ENCODE measurements around the gene POLR2E. TPM values are rescaled to one million over a fixed set of nuclear protein-coding genes. Genes with fewer than 3 reads are reported as not detected.
"Not testable (repeated sequence)": the region's sequence is repeated elsewhere in the genome, so short reads cannot be mapped to it uniquely, and the experiment has no call there.

POLR2E gene
- total RNA-seq, 2 experiments from 2014 or later = 271 to 282 TPM

GRCh38 chr19:1115646-1116420, 20.7 kb upstream of the POLR2E start:
- H3K9me3 Mint-ChIP-seq = no peaks in the 10 kb centered on the region
- H3K4me3 Mint-ChIP-seq = no peak overlapping the region
- DNase-seq (no peak), ATAC-seq (no peak)
- TF ChIP-seq, protein P1, sequence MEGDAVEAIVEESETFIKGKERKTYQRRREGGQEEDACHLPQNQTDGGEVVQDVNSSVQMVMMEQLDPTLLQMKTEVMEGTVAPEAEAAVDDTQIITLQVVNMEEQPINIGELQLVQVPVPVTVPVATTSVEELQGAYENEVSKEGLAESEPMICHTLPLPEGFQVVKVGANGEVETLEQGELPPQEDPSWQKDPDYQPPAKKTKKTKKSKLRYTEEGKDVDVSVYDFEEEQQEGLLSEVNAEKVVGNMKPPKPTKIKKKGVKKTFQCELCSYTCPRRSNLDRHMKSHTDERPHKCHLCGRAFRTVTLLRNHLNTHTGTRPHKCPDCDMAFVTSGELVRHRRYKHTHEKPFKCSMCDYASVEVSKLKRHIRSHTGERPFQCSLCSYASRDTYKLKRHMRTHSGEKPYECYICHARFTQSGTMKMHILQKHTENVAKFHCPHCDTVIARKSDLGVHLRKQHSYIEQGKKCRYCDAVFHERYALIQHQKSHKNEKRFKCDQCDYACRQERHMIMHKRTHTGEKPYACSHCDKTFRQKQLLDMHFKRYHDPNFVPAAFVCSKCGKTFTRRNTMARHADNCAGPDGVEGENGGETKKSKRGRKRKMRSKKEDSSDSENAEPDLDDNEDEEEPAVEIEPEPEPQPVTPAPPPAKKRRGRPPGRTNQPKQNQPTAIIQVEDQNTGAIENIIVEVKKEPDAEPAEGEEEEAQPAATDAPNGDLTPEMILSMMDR (IDR thresholded peaks at IDR 0.05) = no peak
- ChIA-PET CTCF (interaction anchor here (1.3 kb wide), 1 partner anchor 79 kb away, joined by 3 read pairs; no protein-coding TSS in a partner anchor), POLR2A (interaction anchor here (1.3 to 2.6 kb wide), 3 partner anchors 8 to 15 kb away, joined by 3 to 11 read pairs (median 6); no protein-coding TSS in a partner anchor)
- H3K27me3 Mint-ChIP-seq = no peaks in the 10 kb centered on the region
- peaks cover 5% of the 10 kb centered on the region for H3K4me1 Mint-ChIP-seq (ENCODE audit: low read depth)
- intact Hi-C loops (cut with micrococcal nuclease) = no loop called here
- no peak overlapping the region for H3K27ac Mint-ChIP-seq
- H3K36me3 Mint-ChIP-seq (ENCODE audit: low read depth) = peaks cover 2% of the 10 kb centered on the region

DNA sequence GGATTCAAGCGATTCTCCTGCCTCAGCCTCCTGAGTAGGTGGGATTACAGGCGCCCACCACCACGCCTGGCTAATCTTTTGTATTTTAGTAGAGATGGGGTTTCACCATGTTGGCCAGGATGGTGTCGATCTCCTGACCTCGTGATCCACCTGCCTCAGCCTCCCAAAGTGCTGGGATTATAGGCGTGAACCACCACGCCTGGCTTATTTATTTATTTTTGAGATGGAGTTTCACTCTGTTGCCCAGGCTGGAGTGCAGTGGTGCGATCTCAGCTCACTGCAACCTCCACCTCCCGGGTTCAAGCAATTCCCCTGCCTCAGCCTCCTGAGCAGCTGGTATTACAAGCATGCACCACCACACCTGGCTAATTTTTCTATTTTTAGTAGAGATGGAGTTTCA, 19.6 kb upstream of the POLR2E start:
- ChIA-PET POLR2A (interaction anchor here (2.6 to 3.8 kb wide), 2 partner anchors 9 to 16 kb away, joined by 11 to 29 read pairs; no protein-coding TSS in a partner anchor), CTCF (interaction anchor here (2.6 to 4.3 kb wide), 2 partner anchors 79 to 129 kb away, joined by 9 to 37 read pairs; no protein-coding TSS in a partner anchor)
- not testable (repeated sequence) for H3K36me3 Mint-ChIP-seq (ENCODE audit: low read depth); H3K4me3 Mint-ChIP-seq; DNase-seq; H3K9me3 Mint-ChIP-seq; H3K27me3 Mint-ChIP-seq; ATAC-seq; H3K4me1 Mint-ChIP-seq (ENCODE audit: low read depth); H3K27ac Mint-ChIP-seq
- intact Hi-C loops (cut with micrococcal nuclease) = loop anchor here (5.0 kb wide), 1 partner anchor 78 kb away; no protein-coding TSS in a partner anchor

DNA sequence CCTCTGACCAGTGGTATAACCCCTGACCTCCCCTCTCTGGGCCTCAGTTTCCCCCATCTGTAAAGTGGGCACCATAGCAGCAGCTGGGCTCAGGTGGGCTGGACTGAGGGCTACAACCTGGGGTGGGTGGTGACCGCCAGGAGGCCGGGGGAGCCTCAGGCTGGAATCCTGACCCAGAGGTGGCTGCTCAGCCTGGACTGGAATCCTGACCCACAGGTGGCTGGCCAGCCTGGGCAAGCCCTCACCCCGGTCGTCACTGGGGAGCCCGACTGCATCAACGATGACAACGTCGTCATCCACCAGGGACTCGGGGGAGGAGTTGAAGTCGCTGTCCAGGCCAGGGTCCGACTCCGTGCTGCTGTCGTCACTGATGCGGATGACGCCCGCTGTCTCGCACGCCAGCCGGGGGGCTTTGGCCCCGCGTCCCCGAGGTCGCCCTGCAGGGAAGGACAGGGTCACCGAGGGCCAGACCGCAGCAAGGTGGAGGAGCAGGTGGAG, 18.9 kb upstream of the POLR2E start:
- no peaks in the 10 kb centered on the region for H3K9me3 Mint-ChIP-seq
- CTCF ChIA-PET = interaction anchor here (0.6 to 4.3 kb wide), 21 partner anchors 10 to 130 kb away, joined by 3 to 37 read pairs (median 6); no protein-coding TSS in a partner anchor
- no peaks in the 10 kb centered on the region for H3K27me3 Mint-ChIP-seq
- no peak for ATAC-seq
- intact Hi-C loops (cut with micrococcal nuclease) = loop anchor here (5.0 kb wide), 1 partner anchor 78 kb away; no protein-coding TSS in a partner anchor
- TF ChIP-seq, protein P1 (IDR thresholded peaks at IDR 0.05) = no peak
- peaks cover 5% of the 10 kb centered on the region for H3K4me1 Mint-ChIP-seq (ENCODE audit: low read depth)
- DNase-seq = no peak
- no peak overlapping the region for H3K4me3 Mint-ChIP-seq
- POLR2A ChIA-PET = interaction anchor here (0.9 to 3.8 kb wide), 7 partner anchors 10 to 79 kb away, joined by 3 to 29 read pairs (median 11); partner anchors contain the start of gene GPX4
- H3K36me3 Mint-ChIP-seq (ENCODE audit: low read depth) = peaks cover 2% of the 10 kb centered on the region
- H3K27ac Mint-ChIP-seq = no peak overlapping the region

DNA sequence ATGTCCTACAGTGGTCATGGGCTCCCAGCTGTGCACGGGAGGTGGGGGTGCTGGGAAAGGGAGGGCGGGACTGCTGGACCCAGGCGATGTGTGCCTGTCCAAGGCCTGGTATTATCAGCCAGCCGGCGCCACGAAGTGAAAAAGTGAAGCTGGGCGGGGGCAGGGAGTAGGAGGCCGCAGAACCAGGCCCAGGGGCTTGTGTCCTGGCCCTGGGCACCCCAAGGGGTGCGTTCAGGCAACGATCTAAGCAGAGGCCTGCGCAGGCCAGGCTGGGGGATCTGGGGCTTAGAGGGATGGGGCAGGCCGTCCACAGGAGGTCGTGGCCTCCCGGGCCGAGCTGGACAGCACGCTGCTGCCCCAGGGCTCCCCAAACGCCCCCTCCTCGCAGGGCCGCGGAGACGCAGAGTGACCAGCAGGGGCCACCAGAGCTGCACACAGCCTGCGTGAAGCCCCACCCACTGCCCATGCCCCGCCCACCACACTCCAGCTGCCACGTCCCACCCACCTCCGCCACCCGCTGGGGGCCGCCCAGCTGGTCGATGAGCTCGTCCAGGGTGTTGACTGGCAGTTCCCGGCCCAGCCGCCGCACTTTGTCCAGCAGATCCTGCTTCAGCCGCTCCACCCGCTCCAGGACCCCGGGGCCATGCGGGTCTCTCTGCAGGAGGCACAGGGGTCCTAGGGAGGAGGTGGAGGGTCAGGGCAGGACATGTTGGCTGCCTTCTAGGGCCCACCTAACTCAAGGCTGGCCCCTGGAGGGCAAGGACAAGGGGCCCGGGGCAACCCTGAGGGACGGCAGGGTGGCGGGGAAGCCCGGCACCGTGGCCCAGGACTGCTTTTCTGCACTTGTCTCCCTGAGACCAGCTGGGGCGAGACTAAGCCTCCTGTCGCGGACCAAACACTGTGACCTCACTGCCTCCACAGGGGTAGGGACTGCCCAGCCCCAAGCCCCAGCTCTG, 18.1 kb upstream of the POLR2E start:
- ATAC-seq (peak; percentile 96), DNase-seq (peak; percentile 95)
- Mint-ChIP-seq H3K4me3 (no peak overlapping the region), H3K36me3 (ENCODE audit: low read depth) (peaks cover 2% of the 10 kb centered on the region), H3K9me3 (no peaks in the 10 kb centered on the region), H3K4me1 (ENCODE audit: low read depth) (peaks cover 5% of the 10 kb centered on the region), H3K27ac (no peak overlapping the region), H3K27me3 (no peaks in the 10 kb centered on the region)
- TF ChIP-seq, protein P1 (IDR thresholded peaks at IDR 0.05) = peak; percentile 95
- ChIA-PET CTCF (interaction anchor here (0.6 to 4.3 kb wide), 27 partner anchors 11 to 131 kb away, joined by 3 to 37 read pairs (median 4); no protein-coding TSS in a partner anchor), POLR2A (interaction anchor here (0.9 to 3.8 kb wide), 8 partner anchors 9 to 80 kb away, joined by 3 to 29 read pairs (median 8); partner anchors contain the start of gene GPX4)
- intact Hi-C loops (cut with micrococcal nuclease) = loop anchor here (5.0 kb wide), 1 partner anchor 79 kb away; no protein-coding TSS in a partner anchor

Measured in activated CD8-positive, alpha-beta T cell treated with anti-CD3 and anti-CD28 coated beads for 36 hours (primary cell).